ENCODE measurements around the gene MEGF10. TPM values are rescaled to one million over a fixed set of nuclear protein-coding genes. Genes with fewer than 3 reads are reported as not detected.

The MEGF10 gene
- total and polyA plus RNA-seq, 8 donors = 0.17 to 1.7 (median 0.76) TPM

DNA sequence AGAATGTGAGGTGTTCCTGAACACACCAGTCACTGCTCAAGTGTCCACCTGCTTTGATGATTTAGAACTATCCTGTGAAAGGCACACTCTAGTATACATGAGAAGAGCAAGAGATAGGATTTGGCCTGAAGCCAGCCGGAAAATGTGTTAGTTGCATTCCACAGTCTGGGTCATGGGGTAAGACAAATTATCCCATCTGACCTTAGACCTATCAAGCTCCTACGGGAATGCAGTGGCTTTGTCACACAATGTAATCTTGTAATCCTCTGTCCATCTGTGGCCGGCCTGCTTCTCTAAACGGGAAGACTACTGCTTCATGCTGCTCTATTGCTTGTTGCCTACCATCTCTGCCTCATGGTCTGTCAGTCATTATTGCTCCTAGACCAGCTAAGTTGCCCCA lies 134.4 kb downstream of the MEGF10 start:
- Histone ChIP-seq H3K9me3 (no peaks in the 10 kb centered on the region), H3K36me3 (no peaks in the 10 kb centered on the region), H3K4me1 (no peaks in the 10 kb centered on the region), H3K27me3 (no peaks in the 10 kb centered on the region), H3K4me3 (no peak overlapping the region), H3K27ac (no peak overlapping the region)
- intact Hi-C loops (cut with DNase I) = no loop called here
- ATAC-seq = no peak
- no peak for DNase-seq
- TF ChIP-seq, protein P1, sequence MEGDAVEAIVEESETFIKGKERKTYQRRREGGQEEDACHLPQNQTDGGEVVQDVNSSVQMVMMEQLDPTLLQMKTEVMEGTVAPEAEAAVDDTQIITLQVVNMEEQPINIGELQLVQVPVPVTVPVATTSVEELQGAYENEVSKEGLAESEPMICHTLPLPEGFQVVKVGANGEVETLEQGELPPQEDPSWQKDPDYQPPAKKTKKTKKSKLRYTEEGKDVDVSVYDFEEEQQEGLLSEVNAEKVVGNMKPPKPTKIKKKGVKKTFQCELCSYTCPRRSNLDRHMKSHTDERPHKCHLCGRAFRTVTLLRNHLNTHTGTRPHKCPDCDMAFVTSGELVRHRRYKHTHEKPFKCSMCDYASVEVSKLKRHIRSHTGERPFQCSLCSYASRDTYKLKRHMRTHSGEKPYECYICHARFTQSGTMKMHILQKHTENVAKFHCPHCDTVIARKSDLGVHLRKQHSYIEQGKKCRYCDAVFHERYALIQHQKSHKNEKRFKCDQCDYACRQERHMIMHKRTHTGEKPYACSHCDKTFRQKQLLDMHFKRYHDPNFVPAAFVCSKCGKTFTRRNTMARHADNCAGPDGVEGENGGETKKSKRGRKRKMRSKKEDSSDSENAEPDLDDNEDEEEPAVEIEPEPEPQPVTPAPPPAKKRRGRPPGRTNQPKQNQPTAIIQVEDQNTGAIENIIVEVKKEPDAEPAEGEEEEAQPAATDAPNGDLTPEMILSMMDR (IDR thresholded peaks at IDR 0.05) = no peak

DNA sequence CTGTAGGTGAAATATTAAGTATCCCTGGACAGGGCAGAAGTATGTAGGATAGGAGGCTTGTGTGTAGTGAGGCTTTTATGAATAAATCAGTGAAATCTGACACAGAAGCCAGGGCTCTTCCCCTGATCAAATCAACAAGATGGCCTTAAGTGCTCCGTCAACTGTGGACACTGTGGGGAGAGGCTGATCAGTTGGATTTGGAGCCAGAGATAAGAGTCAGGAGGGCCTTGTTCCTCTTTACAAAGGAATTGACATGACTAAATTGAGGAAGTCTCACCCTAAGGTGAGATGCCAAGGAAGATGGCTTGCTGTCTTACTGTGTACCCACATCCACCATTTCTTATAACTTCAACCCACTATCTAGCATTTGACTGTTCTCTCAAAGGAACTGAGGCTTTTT lies 135.3 kb downstream of the MEGF10 start:
- intact Hi-C loops (cut with DNase I) = no loop called here
- TF ChIP-seq, protein P1 (IDR thresholded peaks at IDR 0.05) = no peak
- ATAC-seq (no peak), DNase-seq (no peak)
- Histone ChIP-seq H3K27ac (no peak overlapping the region), H3K4me1 (no peaks in the 10 kb centered on the region), H3K27me3 (no peaks in the 10 kb centered on the region), H3K4me3 (no peak overlapping the region), H3K9me3 (no peaks in the 10 kb centered on the region), H3K36me3 (no peaks in the 10 kb centered on the region)

DNA sequence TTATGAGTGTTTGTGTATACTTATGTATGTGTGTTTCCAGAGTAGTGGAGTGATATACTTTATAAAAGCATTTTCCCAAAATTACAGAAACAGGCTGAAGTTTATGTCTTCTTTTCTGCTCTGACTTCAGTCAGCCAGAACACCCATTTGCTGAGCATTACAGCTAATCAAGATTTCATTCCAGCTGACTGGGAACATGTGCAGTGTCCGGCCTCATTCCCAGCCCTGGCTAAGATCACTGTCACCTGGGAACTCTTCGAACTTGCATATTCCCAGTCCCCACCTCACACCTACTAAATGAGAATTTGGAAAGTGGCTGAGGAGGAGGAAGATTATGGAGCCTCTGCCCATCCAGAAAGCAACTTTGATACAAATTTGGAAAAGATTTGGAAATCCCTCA lies 136.1 kb downstream of the MEGF10 start:
- no peak for ATAC-seq
- no peaks in the 10 kb centered on the region for H3K27me3 ChIP-seq
- intact Hi-C loops (cut with DNase I) = no loop called here
- H3K4me3 ChIP-seq = no peak overlapping the region
- H3K4me1 ChIP-seq = no peaks in the 10 kb centered on the region
- no peak for DNase-seq
- no peak overlapping the region for H3K27ac ChIP-seq
- no peaks in the 10 kb centered on the region for H3K36me3 ChIP-seq
- TF ChIP-seq, protein P1 (IDR thresholded peaks at IDR 0.05) = no peak
- H3K9me3 ChIP-seq = no peaks in the 10 kb centered on the region

DNA sequence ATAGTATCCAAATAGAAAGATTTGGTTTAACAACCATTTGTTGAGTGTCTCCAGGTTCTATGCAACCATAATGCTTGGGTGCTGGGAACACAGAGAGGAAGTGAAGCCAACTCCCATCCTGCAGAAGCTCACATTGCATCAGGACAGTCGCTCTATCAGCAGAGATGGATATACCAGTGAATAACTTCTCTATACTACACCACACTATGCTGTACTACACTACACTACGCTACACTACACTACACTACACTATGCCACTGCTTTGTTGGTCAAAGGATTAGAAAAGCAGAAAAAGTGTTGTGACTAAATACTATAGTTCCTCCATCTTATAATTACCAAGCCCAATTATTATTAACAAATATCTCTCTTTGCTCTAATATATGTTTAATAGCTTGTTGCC lies 137.7 kb downstream of the MEGF10 start:
- no peak overlapping the region for H3K4me3 ChIP-seq
- H3K9me3 ChIP-seq = no peaks in the 10 kb centered on the region
- H3K36me3 ChIP-seq = no peaks in the 10 kb centered on the region
- TF ChIP-seq, protein P1 (IDR thresholded peaks at IDR 0.05) = no peak
- no peak for ATAC-seq
- no peak overlapping the region for H3K27ac ChIP-seq
- H3K4me1 ChIP-seq = no peaks in the 10 kb centered on the region
- no peaks in the 10 kb centered on the region for H3K27me3 ChIP-seq
- no peak for DNase-seq
- intact Hi-C loops (cut with DNase I) = no loop called here

DNA sequence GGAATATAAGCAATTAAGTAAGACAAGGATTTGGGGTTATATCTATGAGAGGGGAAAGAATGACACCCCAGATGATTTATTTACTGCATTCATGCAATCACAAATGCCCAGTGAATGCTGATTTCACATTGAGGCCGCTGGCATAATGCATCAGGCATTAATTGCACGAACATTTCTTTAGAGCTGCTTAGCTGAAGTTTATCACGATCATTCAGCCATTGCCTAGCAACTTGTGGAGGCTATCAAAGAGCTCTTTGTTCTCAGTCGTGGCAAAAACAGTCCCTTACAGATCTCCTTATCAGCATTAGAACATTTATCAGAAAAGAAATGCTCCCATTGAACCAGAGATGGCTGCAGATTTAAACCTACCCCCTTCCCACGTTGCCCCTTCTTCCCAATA lies 138.2 kb downstream of the MEGF10 start:
- Histone ChIP-seq H3K36me3 (no peaks in the 10 kb centered on the region), H3K4me1 (no peaks in the 10 kb centered on the region), H3K27me3 (no peaks in the 10 kb centered on the region), H3K9me3 (no peaks in the 10 kb centered on the region), H3K27ac (no peak overlapping the region), H3K4me3 (no peak overlapping the region)
- intact Hi-C loops (cut with DNase I) = no loop called here
- TF ChIP-seq, protein P1 (IDR thresholded peaks at IDR 0.05) = no peak
- ATAC-seq = no peak
- DNase-seq = peak in 1 of 4 donors; percentile 29
